Measurements from ENCODE around the gene BAHD1.

Gene BAHD1

GRCh38 chr15:40470423-40471104, 29.8 kb downstream of the BAHD1 start, which contains the start of gene CHST14:
TSS of gene CHST14 (plus strand) at chr15:40470984. CDS start at chr15:40471214, 230 bp downstream.
- DNase-seq: peak; percentile 48 to 52

DNA sequence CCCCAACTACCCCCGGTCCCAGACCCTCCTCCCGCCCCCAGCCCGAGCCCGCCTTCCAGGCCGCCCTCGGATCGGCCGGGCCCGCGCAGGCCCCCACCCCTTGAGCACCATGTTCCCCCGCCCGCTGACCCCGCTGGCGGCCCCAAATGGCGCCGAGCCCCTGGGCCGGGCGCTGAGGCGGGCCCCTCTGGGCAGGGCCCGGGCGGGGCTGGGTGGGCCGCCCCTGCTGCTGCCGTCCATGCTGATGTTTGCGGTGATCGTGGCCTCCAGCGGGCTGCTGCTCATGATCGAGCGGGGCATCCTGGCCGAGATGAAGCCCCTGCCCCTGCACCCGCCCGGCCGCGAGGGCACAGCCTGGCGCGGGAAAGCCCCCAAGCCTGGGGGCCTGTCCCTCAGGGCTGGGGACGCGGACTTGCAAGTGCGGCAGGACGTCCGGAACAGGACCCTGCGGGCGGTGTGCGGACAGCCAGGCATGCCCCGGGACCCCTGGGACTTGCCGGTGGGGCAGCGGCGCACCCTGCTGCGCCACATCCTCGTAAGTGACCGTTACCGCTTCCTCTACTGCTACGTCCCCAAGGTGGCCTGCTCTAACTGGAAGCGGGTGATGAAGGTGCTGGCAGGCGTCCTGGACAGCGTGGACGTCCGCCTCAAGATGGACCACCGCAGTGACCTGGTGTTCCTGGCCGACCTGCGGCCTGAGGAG, 30.5 kb downstream of the BAHD1 start:
- DNase-seq: peak in 1 of 2 experiments; percentile 9

GRCh38 chr15:40471808-40472150, 31.0 kb downstream of the BAHD1 start:
- DNase-seq: peak in 1 of 2 experiments; percentile 7

- DNase-seq: no peak
These were observed 31.5 kb downstream of the BAHD1 start for GRCh38 chr15:40472171-40472727.

GRCh38 chr15:40474581-40474980, 33.8 kb downstream of the BAHD1 start:
- DNase-seq: no peak

DNA sequence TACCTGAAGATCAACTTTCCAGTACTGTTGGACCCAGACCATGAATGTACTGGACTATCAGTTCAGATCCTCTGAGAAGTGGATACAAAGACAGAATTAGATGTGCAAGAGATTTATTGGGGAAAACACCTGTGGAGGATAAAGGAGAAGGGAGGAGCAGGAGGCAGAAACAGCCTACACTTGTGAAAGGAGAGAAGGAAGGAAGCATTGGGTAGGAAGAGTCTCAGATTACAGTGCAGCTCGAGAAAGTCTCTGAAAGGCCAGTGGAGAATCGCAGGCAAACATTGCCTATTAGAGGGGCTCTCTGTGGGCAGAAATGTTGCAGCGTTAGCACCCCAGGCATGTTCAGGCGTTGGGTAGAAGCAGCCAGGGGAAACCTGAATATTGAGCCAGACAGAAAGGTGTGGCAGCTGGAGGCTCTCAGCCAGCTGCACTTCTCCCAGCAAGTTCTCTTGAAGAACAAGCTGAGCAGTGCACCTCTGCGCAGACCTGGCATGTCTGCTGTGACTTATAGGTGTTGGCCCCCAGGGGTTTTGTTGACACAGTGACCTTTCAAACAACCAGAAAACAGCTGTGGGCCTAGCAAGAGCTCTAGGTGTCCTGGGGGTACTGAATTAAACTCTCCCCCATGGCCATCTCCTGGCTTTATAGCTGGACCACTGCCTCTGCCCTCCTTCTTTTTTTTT, 37.0 kb downstream of the BAHD1 start:
- DNase-seq: no peak

GRCh38 chr15:40479024-40479423, 38.3 kb downstream of the BAHD1 start:
- no peak for DNase-seq

DNA sequence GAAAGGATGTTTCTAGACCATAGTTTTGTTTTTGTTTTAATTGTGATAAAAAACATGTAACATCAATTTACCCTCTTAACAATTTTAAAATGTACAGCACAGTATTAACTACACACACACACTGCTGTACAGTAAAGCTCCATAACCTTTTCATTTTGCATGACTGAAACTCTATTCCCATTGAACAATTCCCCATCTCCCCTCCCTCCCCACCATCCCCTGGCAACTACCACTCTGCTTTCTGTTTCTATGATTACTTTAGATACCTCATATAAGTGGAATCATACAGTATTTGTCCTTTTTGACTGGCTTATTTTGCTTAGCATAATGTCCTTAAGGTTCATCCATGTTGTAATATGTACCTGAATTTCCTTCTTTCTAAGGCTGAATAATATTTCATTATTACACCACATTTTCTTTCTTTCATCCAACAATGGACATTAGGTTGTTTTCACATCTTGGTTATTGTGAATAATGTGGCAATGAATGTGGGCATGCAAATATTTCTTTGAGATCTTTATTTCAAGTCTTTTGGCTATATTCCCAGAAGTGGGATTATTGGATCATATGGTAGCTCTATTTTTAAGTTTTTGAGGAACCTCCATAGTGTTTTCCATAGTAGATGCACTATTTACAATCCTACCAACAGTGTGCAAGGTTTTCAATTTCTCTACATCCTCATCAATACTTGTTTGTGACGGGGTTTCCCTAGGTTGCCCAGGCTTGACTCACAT, 40.8 kb downstream of the BAHD1 start:
- DNase-seq: no peak

DNA sequence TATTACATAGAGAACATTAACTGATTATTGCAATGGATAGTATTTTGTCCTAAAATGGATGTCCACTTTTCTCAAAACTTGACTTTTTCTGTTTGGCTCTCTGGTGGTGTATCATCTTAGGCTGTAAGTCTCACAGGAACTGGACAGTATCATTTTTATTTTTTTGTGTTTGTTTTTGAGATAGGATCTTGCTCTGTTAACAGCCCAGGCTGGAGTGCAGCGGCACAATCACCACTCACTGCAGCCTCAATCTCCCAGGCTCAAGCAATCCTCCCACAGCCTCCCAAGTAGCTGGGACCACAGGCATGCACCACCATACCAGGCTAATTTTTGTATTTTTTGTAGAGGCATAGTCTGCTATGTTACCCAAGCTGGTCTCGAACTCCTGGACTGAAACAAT, 43.2 kb downstream of the BAHD1 start:
- DNase-seq: no peak

- DNase-seq: no peak
These were observed 45.5 kb downstream of the BAHD1 start for GRCh38 chr15:40486066-40486770.

- no peak for DNase-seq
These were observed 47.3 kb downstream of the BAHD1 start for GRCh38 chr15:40487816-40488682.

DNA sequence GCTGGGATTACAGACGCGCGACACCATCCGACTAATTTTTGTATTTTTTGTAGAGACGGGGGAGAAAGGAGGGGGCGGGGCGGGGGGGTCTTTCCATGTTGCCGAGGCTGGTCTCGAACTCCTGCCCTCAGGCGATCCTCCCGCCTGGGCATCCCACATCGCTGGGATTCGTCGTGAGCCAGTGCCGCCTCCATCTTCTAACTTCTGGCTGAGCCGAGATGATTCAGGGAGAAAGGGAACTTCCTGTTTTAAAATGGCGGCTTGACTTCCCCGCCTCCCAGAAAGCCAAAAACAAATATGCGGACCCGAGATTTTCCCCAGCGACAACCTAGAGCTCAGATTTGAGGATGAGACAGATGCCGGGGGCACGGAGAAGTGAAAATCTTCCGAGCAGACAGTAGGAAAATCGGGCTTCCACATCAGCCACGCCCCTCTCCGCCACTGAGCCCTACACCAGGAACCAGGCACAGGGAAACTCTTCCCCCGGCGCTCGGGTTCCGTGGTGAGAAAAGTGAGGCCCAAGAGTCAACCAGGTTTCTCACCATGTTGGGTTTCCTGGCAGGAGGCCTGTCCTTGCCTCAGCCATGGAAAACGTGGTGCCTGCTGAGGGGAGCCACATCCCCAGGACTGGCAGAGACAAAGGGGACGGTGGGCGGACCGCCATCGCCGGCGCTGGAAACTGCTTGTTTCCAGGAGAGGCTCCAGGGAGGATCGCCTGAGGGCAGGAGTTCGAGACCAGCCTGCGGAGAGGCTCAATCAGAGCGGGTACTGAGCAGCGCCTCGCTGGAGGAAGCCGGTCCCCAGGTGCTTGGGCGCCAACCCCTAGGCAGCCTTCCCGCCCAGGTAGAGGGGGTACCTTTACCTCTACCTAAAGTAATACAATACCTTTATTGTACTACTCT, 48.8 kb downstream of the BAHD1 start:
- no peak for DNase-seq

DNA sequence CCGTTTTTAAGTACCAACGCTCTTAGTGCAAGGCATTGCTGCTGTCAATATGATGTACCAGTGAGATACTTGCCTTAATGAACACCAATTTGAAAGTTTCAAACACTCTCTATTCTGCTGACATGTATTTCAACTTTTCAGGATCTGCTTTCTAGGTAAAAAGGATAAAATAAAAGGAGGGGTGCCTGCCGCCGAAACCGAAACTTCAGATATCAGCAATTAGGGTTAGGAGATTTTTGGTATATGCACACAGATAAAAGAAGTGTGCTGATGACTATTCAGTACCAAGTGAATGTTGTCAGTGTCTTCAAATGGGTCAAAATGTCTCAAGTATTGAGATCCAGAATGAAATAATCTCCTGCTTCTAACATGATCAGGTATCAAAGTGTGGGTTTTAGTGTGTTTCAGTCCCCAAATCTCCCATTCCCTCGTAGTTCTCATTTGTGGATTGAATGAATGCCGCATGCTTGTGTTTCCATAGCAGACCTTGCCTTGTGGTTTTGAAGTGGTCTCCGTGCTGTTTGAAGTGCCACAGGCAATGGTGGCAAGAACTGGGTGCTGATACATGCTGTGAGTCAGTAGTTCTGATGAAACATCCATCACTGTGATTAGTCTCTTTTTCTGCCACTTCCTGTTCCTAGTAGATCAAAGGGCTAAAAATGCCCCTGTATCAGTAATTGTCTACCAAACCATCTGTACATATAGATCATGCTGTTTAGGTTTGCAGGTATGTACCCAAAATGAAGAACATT, 52.5 kb downstream of the BAHD1 start:
- peak; percentile 49 to 65 for DNase-seq

GRCh38 chr15:40495516-40495915, 54.8 kb downstream of the BAHD1 start:
- DNase-seq: no peak

GRCh38 chr15:40498418-40498817, 57.7 kb downstream of the BAHD1 start:
- no peak for DNase-seq

GRCh38 chr15:40498891-40499290, 58.1 kb downstream of the BAHD1 start:
- no peak for DNase-seq

DNA sequence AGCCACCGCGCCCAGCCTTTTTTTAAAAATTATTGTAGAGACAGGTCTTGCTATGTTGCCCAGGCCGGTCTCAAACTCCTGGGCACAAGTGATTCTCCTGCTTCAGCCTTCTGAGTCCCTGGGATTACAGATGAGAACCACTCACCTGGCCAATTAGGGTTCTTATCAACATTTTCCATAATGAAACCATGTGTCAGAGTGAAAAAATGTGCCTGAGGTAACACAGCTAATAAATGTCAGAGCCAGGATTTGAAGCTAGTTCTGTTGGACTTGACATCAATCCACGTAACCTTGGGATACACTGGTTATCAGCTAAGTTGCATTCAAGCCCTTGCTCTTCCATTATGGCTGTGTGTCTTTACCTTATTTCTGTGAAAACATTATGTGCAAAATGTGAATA, 59.2 kb downstream of the BAHD1 start:
- DNase-seq: no peak

DNA sequence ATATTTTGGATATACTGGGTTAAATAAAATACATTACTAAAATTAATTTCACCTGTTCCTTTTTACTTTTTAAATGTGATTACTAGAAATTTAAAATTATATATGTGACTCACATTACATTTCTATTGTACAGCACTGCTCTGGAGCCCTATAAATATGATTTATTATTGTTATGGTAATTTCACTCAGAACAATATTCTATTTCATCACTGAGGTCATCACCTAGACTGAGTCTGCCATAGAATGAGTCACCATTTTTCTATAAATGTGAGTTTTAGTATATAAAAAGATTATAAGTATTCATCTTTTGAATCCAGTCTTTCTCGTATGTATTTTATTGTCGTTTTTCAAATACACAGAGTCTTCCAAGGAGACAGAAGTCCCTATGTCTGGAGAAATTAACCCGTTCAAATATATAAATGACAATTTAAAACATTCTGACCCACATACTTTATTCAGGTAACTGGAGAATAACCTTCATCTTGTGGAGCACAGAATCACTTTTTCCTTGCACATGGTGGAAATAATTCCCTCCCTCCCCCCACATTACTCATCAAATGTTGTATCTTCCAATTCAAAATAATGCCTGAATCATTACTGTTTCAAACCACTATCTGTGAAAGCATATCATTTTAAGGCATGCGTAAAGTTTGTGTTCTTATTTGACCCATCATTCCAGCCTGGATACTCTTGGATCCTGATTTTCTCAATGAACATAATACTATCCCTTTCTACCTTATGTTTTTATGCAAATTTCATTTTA, 60.0 kb downstream of the BAHD1 start:
- no peak for DNase-seq

DNA sequence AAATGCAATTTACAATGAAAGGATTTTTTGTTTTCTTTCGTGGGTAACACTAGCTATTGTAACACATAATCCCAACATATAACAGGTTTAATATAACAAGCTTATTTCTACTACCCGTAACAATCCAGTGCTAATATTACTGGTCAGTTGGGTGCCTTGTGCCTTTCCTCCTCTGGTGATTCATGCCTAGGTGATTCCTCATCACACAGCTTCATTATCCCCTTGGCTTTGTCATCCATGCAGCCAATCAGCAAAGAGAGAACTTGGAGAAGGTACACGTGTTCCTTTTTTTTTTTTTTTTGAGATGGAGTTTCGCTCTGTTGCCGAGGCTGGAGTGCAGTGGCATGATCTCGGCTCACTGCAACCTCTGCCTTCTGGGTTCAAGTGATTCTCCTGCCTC, 60.7 kb downstream of the BAHD1 start:
- DNase-seq: no peak
